ENCODE results near the gene PXMP4. TPM values are rescaled to one million over a fixed set of nuclear protein-coding genes. Genes with fewer than 3 reads are reported as not detected.

PXMP4 gene
- total and polyA plus RNA-seq, 9 of the 15 experiments (the other 6 are each of a cell fraction or from before 2014, with no cell fraction given): 4.8 to 29.1 (median 6.8) TPM

DNA sequence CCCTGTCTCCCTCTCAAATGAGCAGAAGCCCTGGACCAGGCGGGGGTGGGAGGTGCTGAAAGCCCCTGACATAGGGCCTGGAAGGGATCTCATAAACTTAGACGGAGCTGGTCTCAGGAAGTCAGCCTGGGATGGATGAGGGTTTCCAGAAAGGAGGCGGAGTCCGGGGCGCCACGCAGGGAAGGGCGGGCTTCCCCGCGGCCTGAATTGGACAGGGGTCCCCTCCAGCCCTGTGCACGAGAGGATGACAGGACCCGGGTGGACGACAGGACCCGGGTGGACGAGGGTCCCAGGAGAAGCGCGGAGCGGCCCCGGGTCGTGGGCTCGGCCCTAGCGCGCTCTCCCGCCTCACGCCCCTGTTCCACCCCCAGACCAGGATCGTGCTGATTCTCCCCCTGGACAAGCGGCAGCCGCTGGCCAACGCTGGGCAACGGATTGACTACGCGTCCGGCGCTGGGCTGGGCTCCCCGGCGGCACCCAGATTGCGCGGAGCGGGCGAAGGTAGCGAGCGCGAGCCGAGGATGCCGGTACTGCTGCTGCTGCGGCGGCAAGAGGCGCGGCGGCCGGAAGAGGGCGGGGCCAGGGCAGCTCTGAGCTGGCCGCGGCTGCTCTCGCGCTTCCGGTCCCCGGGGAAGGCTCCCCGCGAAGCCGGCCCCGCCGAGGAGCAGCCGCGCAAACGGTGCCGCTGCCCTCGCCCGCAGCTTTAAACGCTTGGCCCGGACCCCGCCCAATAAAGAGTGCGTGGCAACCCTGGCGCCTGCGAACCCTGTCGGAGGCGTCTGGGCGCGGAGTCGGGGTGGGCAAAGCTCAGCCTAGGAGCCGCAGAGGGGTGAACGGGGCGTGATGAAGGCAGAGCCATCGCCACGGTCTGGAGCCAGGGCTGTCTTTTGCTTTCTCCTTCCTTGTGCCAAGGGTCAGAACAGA is 56.7 kb downstream of the PXMP4 start (continued):
- TF ChIP-seq, protein P1, sequence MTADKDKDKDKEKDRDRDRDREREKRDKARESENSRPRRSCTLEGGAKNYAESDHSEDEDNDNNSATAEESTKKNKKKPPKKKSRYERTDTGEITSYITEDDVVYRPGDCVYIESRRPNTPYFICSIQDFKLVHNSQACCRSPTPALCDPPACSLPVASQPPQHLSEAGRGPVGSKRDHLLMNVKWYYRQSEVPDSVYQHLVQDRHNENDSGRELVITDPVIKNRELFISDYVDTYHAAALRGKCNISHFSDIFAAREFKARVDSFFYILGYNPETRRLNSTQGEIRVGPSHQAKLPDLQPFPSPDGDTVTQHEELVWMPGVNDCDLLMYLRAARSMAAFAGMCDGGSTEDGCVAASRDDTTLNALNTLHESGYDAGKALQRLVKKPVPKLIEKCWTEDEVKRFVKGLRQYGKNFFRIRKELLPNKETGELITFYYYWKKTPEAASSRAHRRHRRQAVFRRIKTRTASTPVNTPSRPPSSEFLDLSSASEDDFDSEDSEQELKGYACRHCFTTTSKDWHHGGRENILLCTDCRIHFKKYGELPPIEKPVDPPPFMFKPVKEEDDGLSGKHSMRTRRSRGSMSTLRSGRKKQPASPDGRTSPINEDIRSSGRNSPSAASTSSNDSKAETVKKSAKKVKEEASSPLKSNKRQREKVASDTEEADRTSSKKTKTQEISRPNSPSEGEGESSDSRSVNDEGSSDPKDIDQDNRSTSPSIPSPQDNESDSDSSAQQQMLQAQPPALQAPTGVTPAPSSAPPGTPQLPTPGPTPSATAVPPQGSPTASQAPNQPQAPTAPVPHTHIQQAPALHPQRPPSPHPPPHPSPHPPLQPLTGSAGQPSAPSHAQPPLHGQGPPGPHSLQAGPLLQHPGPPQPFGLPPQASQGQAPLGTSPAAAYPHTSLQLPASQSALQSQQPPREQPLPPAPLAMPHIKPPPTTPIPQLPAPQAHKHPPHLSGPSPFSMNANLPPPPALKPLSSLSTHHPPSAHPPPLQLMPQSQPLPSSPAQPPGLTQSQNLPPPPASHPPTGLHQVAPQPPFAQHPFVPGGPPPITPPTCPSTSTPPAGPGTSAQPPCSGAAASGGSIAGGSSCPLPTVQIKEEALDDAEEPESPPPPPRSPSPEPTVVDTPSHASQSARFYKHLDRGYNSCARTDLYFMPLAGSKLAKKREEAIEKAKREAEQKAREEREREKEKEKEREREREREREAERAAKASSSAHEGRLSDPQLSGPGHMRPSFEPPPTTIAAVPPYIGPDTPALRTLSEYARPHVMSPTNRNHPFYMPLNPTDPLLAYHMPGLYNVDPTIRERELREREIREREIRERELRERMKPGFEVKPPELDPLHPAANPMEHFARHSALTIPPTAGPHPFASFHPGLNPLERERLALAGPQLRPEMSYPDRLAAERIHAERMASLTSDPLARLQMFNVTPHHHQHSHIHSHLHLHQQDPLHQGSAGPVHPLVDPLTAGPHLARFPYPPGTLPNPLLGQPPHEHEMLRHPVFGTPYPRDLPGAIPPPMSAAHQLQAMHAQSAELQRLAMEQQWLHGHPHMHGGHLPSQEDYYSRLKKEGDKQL (CRISPR knock-in tag; IDR thresholded peaks at IDR 0.05; ENCODE audit: borderline replicate concordance): 0 out of 2 replicates have a peak, but pooled peaks have one; percentile 35
- TF ChIP-seq FUS (optimal IDR thresholded peaks at IDR 0.05; ENCODE audit: low read depth, low read length) (peak; percentile 90), ARHGAP35 (IDR thresholded peaks at IDR 0.05; ENCODE audit: partially characterized antibody) (no peak), FIP1L1 (IDR thresholded peaks at IDR 0.05; ENCODE audit: low read depth, low read length, poor library complexity, severe bottlenecking) (peak; percentile 79), TRIM24 (IDR thresholded peaks at IDR 0.05) (peak in 1 of 2 experiments; percentile 76; a peak in 2 of 4 replicates), IRF2 (CRISPR knock-in tag; IDR thresholded peaks at IDR 0.05) (no peak), KDM1A (IDR thresholded peaks at IDR 0.05) (no peak), NR4A1 (CRISPR knock-in tag; IDR thresholded peaks at IDR 0.05) (0 out of 2 replicates have a peak, but pooled peaks have one; percentile 19), NR4A1 (tag; IDR thresholded peaks at IDR 0.05) (no peak), GATA2 (CRISPR knock-in tag; IDR thresholded peaks at IDR 0.05) (no peak), MCM2 (IDR thresholded peaks at IDR 0.05; ENCODE audit: low read depth) (no peak), GABPB2 (CRISPR knock-in tag; conservative IDR thresholded peaks at IDR 0.05) (no peak), ETV5 (CRISPR knock-in tag; IDR thresholded peaks at IDR 0.05; ENCODE audit: low read depth) (peak; percentile 96), SMAD3 (CRISPR knock-in tag; conservative IDR thresholded peaks at IDR 0.05) (no peak), PHF8 (IDR thresholded peaks at IDR 0.05; ENCODE audit: borderline replicate concordance, low read length) (peak; percentile 85)
- TF ChIP-seq, protein P2, sequence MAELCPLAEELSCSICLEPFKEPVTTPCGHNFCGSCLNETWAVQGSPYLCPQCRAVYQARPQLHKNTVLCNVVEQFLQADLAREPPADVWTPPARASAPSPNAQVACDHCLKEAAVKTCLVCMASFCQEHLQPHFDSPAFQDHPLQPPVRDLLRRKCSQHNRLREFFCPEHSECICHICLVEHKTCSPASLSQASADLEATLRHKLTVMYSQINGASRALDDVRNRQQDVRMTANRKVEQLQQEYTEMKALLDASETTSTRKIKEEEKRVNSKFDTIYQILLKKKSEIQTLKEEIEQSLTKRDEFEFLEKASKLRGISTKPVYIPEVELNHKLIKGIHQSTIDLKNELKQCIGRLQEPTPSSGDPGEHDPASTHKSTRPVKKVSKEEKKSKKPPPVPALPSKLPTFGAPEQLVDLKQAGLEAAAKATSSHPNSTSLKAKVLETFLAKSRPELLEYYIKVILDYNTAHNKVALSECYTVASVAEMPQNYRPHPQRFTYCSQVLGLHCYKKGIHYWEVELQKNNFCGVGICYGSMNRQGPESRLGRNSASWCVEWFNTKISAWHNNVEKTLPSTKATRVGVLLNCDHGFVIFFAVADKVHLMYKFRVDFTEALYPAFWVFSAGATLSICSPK (IDR thresholded peaks at IDR 0.05; ENCODE audit: borderline replicate concordance): no peak
- TF ChIP-seq, protein P3, sequence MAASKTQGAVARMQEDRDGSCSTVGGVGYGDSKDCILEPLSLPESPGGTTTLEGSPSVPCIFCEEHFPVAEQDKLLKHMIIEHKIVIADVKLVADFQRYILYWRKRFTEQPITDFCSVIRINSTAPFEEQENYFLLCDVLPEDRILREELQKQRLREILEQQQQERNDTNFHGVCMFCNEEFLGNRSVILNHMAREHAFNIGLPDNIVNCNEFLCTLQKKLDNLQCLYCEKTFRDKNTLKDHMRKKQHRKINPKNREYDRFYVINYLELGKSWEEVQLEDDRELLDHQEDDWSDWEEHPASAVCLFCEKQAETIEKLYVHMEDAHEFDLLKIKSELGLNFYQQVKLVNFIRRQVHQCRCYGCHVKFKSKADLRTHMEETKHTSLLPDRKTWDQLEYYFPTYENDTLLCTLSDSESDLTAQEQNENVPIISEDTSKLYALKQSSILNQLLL (CRISPR knock-in tag; IDR thresholded peaks at IDR 0.05; ENCODE audit: borderline replicate concordance): no peak
